ENCODE data around the gene TRPC4AP.

DNA sequence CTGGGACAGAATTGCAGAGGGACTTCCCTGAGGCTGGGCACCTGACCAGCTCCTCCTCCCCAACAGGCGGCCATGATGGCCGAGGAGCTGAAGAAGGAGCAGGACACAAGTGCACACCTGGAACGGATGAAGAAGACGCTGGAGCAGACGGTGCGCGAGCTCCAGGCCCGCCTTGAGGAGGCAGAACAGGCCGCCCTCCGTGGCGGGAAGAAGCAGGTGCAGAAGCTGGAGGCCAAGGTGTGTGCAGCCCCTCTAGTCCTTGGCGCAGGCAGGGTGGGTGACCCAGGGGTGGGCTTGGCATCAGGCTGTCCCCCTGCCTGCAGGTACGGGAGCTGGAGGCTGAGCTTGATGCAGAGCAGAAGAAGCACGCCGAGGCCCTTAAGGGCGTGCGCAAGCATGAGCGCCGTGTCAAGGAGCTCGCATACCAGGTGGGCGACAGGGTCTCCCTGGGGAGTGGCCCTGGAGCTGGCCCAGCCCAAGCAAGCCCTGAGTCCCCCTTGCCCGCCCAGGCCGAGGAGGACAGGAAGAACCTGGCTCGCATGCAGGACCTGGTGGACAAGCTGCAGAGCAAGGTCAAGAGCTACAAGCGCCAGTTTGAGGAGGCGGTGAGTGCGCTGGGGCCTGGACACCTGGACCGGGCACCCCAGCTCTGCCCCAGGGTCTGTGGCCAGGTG is 91.5 kb downstream of the TRPC4AP start:
- TF ChIP-seq, protein P1, sequence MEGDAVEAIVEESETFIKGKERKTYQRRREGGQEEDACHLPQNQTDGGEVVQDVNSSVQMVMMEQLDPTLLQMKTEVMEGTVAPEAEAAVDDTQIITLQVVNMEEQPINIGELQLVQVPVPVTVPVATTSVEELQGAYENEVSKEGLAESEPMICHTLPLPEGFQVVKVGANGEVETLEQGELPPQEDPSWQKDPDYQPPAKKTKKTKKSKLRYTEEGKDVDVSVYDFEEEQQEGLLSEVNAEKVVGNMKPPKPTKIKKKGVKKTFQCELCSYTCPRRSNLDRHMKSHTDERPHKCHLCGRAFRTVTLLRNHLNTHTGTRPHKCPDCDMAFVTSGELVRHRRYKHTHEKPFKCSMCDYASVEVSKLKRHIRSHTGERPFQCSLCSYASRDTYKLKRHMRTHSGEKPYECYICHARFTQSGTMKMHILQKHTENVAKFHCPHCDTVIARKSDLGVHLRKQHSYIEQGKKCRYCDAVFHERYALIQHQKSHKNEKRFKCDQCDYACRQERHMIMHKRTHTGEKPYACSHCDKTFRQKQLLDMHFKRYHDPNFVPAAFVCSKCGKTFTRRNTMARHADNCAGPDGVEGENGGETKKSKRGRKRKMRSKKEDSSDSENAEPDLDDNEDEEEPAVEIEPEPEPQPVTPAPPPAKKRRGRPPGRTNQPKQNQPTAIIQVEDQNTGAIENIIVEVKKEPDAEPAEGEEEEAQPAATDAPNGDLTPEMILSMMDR (IDR thresholded peaks at IDR 0.05 in 4 of 5, conservative IDR thresholded peaks at IDR 0.05 in 1 of 5), result no peak
- no peak for TF ChIP-seq POLR2A (IDR thresholded peaks at IDR 0.05)

Measured in gastrocnemius medialis (tissue), 4 donors.